Prostate gland (tissue), 2 donors: ENCODE data around the gene CGB5. TPM values are rescaled to one million over a fixed set of nuclear protein-coding genes. Genes with fewer than 3 reads are reported as not detected.
A peak's percentile ranks its signal among the peaks of the same experiment; 100 is the strongest.
"Not testable (repeated sequence)": the region's sequence is repeated elsewhere in the genome, so short reads cannot be mapped to it uniquely, and the experiment has no call there.

ENCODE experiments used
- DNase-seq: peaks from one replicate; pipeline ENCODE4 v3.0.0-alpha.2; 2019; ENCODE audit warnings: low spot score
- H3K27ac ChIP-seq, 2 donors: fragments of 200-600 bp; sonication (generic); 2 replicates each; pipeline ENCODE4 v1.5.1; 2017 to 2019
- H3K27me3 ChIP-seq: fragments of 200-600 bp; sonication (generic); replicated peaks from 2 replicates; pipeline ENCODE4 v1.5.1; 2019; ENCODE audit not compliant: insufficient read depth
- H3K36me3 ChIP-seq, 2 donors: fragments of 200-600 bp; sonication (generic); 1 replicate in 1 of 2; 2 replicates in 1 of 2; pipeline versions ENCODE4 v1.5.1 to v1.8.1; 2017 to 2019
- H3K4me1 ChIP-seq: fragments of 200-600 bp; sonication (generic); replicated peaks from 2 replicates; pipeline ENCODE4 v1.5.1; 2019
- H3K4me3 ChIP-seq, 2 donors: fragments of 200-600 bp; sonication (generic); 2 replicates each; pipeline ENCODE4 v1.5.1; 2017 to 2019
- H3K9me3 ChIP-seq: fragments of 200-600 bp; sonication (generic); 2 replicates; pipeline ENCODE4 v1.5.1; 2017
- POLR2A ChIP-seq: fragments of 450-650 bp; IDR thresholded peaks from one replicate; pipeline ENCODE4 v1.6.1; 2016; ENCODE audit warnings: antibody characterized with exemption, mild to moderate bottlenecking
- POLR2AphosphoS5 ChIP-seq: sonication (generic); formaldehyde crosslinking; IDR thresholded peaks from one replicate; pipeline ENCODE4 v1.6.1; 2017; ENCODE audit warnings: antibody characterized with exemption
- WGBS: methylation state at CpG from one replicate; pipeline ENCODE4 v1.1.5; 2018; 5-methylcytosine and 5-hydroxymethylcytosine counted together
- intact Hi-C: fragments of 100-400 bp; cut with DNase I; formaldehyde crosslinking; loops from one replicate; pipeline ENCODE4 v1.14.2; 2022
- total RNA-seq, 2 donors: library from RNA; depleted of rRNA; stranded (reverse); fragments of >200 nt; gene quantifications; one replicate each; pipeline ENCODE4 v1.1.0, GENCODE V29; 2016
- TF ChIP-seq, protein P1 (sequence below), 4 experiments: fragments of 200-600 bp in 2 of 4; fragments of 450-650 bp in 2 of 4; sonication (generic) in 2 of 4; IDR thresholded peaks; 1 replicate in 3 of 4; 2 replicates in 1 of 4; pipeline ENCODE4 v1.5.1; 2016 to 2019; ENCODE audit warnings: antibody characterized with exemption in 4 of 4, mild to moderate bottlenecking in 2 of 4, moderate library complexity in 2 of 4

Gene CGB5
- total RNA-seq: not detected

DNA sequence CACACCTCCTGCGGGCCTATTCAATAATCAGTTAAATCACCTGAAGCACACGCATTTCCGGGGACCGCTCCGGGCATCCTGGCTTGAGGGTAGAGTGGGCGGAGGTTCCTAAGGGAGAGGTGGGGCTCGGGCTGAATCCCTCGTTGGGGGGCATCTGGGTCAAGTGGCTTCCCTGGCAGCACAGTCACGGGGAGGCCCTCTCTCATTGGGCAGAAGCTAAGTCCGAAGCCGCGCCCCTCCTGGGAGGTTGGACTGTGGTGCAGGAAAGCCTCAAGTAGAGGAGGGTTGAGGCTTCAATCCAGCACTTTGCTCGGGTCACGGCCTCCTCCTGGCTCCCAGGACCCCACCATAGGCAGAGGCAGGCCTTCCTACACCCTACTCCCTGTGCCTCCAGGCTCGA lies at the start of gene CGB5:
Gene CGB5, plus strand, starts transcription at position 301 of the 400 bp plus-strand sequence. CDS start 362 bp downstream, outside the sequence.
- WGBS: 77% methylated on average over 15 of the region's 15 CpGs
- H3K4me1 ChIP-seq, H3K9me3 ChIP-seq, intact Hi-C loops, DNase-seq, H3K36me3 ChIP-seq, H3K4me3 ChIP-seq, H3K27me3 ChIP-seq, H3K27ac ChIP-seq: not testable (repeated sequence)

DNA sequence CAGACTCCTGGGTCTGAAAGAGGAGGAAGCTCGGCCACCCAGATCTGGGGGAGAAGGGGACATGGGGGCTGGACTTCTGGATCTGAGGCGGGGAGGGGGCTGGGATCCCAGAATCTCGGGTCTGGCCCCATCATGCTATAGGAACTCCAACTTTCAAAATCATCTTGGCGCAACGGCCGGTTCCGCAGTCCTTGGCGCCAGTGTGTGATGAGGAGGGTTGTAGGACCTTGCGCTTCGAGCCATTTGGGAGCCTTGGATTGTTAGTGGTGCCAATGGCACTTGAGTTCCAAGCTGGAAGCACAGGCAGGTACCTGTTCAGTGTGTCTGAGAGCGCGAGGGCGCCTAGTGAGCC lies 49.6 kb upstream of the CGB5 start:
- 3% methylated on average over 13 of the region's 13 CpGs for WGBS
- intact Hi-C loops: no loop called here
- H3K27me3 ChIP-seq: no peaks in the 10 kb centered on the region
- peak overlapping the region; percentile 97 to 98 for H3K27ac ChIP-seq
- H3K9me3 ChIP-seq: no peaks in the 10 kb centered on the region
- H3K4me1 ChIP-seq: peaks cover 19% of the 10 kb centered on the region
- TF ChIP-seq POLR2AphosphoS5: no peak
- no peak for TF ChIP-seq POLR2A
- peak overlapping the region; percentile 74 to 88 for H3K4me3 ChIP-seq
- DNase-seq: no peak
- H3K36me3 ChIP-seq: no peaks in the 10 kb centered on the region

DNA sequence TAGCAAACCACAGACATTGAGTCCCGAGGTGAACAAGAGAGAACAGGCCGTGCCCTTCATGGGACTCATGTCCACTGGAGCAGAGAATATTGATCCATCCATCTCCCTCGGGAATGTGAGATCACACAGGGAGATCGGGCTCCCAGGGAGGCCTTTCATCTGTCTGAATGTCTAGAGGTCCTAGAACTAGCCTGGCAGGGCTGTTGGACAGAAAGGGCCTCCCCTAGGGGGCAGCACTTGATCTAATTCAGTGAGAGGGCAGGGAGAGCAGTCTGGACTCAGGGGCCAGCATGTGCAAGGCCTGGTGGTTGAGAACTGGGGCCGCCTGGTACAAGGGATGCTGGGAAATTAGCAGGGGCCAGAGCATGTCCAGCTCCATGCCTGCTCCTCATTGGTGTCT lies 45.7 kb upstream of the CGB5 start:
- DNase-seq: no peak
- H3K4me3 ChIP-seq: no peak overlapping the region

DNA sequence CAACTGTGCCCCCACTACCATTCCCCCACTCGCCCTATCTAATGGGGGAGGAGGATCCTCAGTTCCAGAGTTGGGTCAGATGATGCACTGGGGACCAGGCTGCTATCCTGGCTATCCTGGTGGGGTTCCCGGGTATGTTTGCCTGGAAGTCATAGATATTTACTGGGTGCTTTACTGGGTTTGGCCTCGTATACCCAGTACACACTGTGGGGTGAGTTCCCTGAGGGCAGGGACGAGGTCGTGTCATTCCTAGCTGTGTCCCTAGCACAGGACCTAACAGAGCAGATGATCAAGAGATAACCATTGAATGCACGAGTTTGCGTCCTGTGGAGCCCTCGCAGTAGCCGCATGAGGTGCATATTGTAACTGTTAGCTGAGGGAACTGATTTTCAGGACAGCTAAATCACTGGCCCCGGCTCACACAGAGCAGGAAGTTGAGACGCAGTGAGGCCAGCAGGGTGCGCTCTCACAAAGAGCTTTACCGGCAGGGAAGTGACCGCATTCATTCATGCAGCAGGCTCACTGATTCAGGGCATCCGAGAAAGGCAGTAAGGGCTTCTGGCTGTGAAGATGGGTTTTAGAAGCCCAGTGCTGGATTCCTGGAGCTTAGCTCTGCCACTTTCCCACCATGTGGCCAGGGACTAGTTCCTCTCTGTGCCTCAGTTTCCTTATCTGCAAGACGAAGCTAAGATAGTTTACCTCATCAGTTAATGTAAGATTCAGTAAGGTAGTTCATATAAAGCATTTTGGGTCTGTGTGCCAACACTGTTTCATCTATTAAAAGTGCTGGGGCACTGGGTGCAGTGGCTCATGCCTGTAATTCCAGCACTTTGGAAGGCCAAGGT lies 43.9 kb upstream of the CGB5 start:
- no peak overlapping the region for H3K27ac ChIP-seq
- WGBS: 49% methylated on average over 16 of the region's 16 CpGs
- TF ChIP-seq POLR2AphosphoS5 (no peak), POLR2A (no peak)
- TF ChIP-seq, protein P1, sequence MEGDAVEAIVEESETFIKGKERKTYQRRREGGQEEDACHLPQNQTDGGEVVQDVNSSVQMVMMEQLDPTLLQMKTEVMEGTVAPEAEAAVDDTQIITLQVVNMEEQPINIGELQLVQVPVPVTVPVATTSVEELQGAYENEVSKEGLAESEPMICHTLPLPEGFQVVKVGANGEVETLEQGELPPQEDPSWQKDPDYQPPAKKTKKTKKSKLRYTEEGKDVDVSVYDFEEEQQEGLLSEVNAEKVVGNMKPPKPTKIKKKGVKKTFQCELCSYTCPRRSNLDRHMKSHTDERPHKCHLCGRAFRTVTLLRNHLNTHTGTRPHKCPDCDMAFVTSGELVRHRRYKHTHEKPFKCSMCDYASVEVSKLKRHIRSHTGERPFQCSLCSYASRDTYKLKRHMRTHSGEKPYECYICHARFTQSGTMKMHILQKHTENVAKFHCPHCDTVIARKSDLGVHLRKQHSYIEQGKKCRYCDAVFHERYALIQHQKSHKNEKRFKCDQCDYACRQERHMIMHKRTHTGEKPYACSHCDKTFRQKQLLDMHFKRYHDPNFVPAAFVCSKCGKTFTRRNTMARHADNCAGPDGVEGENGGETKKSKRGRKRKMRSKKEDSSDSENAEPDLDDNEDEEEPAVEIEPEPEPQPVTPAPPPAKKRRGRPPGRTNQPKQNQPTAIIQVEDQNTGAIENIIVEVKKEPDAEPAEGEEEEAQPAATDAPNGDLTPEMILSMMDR (IDR thresholded peaks at IDR 0.05): peak in 3 of 4 experiments; percentile 21 to 53 (median 41)
- no peaks in the 10 kb centered on the region for H3K27me3 ChIP-seq
- H3K4me1 ChIP-seq: no peaks in the 10 kb centered on the region
- intact Hi-C loops: no loop called here
- H3K9me3 ChIP-seq: no peaks in the 10 kb centered on the region
- H3K4me3 ChIP-seq: no peak overlapping the region
- no peaks in the 10 kb centered on the region for H3K36me3 ChIP-seq
- no peak for DNase-seq

More for the DNA sequence above, 45.7 kb upstream of the CGB5 start:
- Histone ChIP-seq H3K36me3 (no peaks in the 10 kb centered on the region), H3K27me3 (no peaks in the 10 kb centered on the region), H3K4me1 (peaks cover 6% of the 10 kb centered on the region), H3K27ac (no peak overlapping the region), H3K9me3 (no peaks in the 10 kb centered on the region)
- WGBS: 72% methylated on average over 5 of the region's 5 CpGs
- intact Hi-C loops: no loop called here
- TF ChIP-seq POLR2A (no peak), POLR2AphosphoS5 (no peak)
- TF ChIP-seq, protein P1 (IDR thresholded peaks at IDR 0.05): peak in 1 of 4 experiments; percentile 16

DNA sequence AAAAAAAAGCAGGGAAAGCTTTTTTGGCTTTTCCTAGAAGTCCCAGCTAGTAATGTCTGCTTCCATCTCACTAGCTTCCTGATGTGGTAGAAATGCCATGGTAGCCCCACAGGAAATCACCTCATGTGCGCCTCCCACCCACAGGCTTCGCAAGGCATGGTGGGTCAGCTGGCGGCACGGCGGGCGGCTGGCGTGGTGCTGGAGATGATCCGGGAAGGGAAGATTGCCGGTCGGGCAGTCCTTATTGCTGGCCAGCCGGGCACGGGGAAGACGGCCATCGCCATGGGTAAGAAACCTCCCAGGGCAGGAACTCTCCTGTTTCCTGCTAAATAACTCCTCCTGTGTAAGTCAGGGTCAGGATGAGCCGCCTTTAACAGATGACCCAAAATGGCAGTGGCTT lies 39.5 kb upstream of the CGB5 start:
- Histone ChIP-seq H3K4me1 (no peaks in the 10 kb centered on the region), H3K4me3 (no peak overlapping the region), H3K27me3 (no peaks in the 10 kb centered on the region), H3K27ac (no peak overlapping the region), H3K36me3 (peaks cover 0 to 4% of the 10 kb centered on the region in 2 donors), H3K9me3 (no peaks in the 10 kb centered on the region)
- intact Hi-C loops: no loop called here
- TF ChIP-seq POLR2A: no peak
- no peak for TF ChIP-seq POLR2AphosphoS5
- TF ChIP-seq, protein P1 (IDR thresholded peaks at IDR 0.05): no peak
- no peak for DNase-seq
- 98% methylated on average over 15 of the region's 15 CpGs for WGBS
